ENCODE data around the gene VPS37C.

DNA sequence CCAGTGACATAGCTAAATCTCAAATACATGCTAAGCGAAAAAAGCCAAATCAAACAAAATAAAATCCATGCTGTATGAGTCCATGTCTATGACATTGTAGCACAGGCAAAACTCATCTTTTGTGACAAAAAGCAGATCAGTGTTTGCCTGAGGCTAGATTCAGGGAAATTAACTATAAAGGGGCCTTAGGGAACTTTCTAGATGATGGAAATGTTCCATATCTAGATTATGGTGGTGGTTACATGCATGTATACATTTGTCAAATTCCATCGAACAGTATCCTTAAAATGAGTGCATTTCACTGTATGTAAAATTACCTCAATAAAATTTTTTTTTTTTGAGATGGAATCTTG is 44.1 kb downstream of the VPS37C start:
- TF ChIP-seq, protein P1, sequence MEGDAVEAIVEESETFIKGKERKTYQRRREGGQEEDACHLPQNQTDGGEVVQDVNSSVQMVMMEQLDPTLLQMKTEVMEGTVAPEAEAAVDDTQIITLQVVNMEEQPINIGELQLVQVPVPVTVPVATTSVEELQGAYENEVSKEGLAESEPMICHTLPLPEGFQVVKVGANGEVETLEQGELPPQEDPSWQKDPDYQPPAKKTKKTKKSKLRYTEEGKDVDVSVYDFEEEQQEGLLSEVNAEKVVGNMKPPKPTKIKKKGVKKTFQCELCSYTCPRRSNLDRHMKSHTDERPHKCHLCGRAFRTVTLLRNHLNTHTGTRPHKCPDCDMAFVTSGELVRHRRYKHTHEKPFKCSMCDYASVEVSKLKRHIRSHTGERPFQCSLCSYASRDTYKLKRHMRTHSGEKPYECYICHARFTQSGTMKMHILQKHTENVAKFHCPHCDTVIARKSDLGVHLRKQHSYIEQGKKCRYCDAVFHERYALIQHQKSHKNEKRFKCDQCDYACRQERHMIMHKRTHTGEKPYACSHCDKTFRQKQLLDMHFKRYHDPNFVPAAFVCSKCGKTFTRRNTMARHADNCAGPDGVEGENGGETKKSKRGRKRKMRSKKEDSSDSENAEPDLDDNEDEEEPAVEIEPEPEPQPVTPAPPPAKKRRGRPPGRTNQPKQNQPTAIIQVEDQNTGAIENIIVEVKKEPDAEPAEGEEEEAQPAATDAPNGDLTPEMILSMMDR (IDR thresholded peaks at IDR 0.05), result no peak
- no peak for TF ChIP-seq EZH2 (IDR thresholded peaks at IDR 0.05)
